Activated CD4-positive, alpha-beta T cell treated with anti-CD3 and anti-CD28 coated beads for 24 hours (primary cell): ENCODE results near the gene AGRN.
"Not testable (repeated sequence)": the region's sequence is repeated elsewhere in the genome, so short reads cannot be mapped to it uniquely, and the experiment has no call there.

Experiments
- DNase-seq, 2 donors: peaks; one replicate each; pipeline ENCODE4 v3.0.0-alpha.2; 2020; ENCODE audit warnings: low read depth in 2 of 2

AGRN gene

GRCh38 chr1:1020000-1020404 lies at the start of gene AGRN:
Gene AGRN, plus strand, starts transcription at chr1:1020120. Its CDS starts 53 bp downstream, at chr1:1020173.
- DNase-seq = no peak

- DNase-seq = no peak
Observed at GRCh38 chr1:970242-970972, 49.5 kb upstream of the AGRN start.

GRCh38 chr1:970973-971730 lies 48.8 kb upstream of the AGRN start:
- no peak for DNase-seq

GRCh38 chr1:971751-972506 lies 48.0 kb upstream of the AGRN start:
- no peak for DNase-seq

GRCh38 chr1:972726-973458 lies 47.0 kb upstream of the AGRN start:
- DNase-seq = no peak

DNA sequence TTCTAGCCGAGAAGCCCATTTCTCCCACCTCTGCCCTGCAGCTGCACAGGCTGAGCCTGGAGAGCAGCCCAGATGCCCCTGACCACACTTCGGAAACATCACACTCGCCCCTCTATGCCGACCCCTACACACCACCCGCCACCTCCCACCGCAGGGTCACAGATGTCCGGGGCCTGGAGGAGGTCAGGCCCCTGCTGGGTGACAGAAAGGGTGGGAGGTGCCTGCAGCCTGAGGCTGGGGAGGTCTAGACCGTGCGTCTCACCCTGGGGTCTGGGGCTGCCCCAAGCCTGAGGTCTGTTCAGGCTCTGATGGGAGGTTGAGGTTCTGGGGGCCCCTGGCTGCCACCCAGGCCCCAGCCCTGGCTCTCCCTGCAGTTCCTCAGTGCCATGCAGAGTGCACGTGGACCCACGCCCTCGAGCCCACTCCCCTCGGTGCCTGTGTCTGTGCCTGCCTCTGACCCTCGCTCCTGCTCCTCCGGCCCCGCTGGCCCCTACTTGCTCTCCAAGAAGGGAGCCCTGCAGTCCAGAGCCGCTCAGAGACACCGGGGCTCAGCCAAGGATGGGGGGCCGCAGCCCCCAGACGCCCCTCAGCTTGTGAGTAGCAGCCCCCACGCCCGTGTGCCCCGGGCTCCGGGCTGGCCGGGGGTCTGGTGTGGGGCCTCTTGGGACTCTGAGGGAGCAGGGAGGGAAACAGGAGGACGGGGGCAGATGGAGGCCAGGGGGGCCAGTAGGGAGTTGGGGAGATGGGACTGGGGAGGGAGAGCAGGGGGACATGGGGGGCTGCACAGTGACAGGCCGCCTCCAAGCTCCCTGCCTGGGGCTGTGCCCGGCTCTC lies 46.2 kb upstream of the AGRN start:
- DNase-seq = no peak

- DNase-seq = no peak
Observed at GRCh38 chr1:974293-974640, 45.7 kb upstream of the AGRN start.

DNA sequence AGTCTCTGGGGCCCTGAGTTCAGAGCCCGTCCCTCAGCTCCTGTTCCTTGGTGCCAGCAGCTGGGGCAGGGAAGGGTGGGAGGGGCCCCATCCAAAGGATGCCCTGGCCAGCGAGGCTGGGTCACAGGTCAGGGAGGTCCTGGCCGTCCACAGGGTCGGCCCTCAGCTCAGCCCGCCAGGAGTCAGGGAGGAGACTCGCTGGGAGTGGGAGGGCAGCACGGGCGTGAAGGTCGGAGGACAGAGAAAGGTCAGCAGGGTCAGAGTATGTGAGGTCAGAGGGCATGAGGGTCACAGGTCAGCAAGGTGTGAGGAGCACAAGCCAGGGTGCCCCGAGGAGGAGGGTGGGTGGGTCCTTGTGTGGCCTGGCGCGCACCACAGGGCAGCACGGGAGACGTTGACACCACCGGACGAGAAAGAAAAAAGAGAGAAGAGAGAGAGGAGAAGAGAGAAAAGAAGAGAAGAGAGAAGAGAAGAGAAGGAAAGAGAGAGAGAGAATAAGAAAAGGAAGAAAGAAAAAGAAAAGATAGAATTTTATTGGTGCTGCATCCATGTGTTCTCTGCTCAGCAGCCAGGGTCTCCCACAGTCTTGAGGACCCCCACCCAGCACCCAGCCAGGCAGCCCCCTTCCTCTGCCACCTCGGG lies 45.1 kb upstream of the AGRN start:
- no peak for DNase-seq

GRCh38 chr1:975365-975764 lies 44.6 kb upstream of the AGRN start:
- no peak for DNase-seq

GRCh38 chr1:975896-976683 lies 43.8 kb upstream of the AGRN start:
- peak in 1 of 2 donors; percentile 49 for DNase-seq

- not testable (repeated sequence) for DNase-seq
Observed at GRCh38 chr1:976791-977190, 43.1 kb upstream of the AGRN start.

- DNase-seq = no peak
Observed at GRCh38 chr1:978069-978834, 41.7 kb upstream of the AGRN start.

DNA sequence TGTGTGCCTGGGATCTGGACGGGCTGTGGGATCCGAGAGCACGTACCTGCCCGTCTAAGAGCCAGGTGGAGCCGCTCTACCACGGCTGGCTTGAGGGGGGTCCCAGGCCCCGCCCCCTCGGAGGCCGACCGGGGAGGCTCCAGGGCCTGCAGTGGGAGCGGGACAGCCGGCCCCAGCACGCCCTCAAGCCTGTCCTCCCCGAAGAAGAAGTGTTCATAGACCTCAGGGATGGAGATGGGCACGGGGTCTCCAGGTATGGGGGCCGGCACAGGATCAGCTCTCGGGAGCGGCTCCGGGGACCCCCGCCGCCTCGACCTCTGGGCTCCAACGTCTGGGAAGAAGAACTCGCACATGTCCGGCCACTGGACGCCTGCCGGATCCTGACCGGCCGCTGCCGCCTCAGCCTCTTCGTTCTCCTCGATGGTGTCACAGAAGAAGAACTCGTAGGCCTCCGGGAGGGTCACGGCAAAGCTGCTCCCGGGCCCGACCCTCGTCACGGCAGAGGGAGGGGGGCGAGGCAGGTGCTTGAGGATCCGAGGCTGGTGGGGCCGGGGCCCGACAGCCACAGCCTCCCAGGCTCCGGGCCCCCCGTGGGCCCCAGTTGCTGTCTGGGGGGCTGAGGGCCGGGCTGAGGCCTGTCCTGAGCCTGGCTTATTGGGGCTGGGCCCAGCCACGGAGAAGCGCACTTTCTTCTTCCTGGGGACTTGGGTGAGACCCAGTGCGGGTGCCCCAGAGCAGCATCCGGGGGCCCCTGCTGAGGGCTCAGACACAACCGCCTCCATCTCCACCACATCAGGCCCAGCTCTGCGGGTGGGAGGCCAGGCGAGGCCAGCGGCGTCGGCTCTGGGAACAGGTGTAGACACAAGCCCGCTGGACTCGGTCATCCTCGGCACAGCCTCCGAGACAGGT lies 40.8 kb upstream of the AGRN start:
- no peak for DNase-seq

- DNase-seq = no peak
Observed at GRCh38 chr1:979744-980072, 40.2 kb upstream of the AGRN start.

- DNase-seq = no peak
Observed at GRCh38 chr1:980137-980571, 39.8 kb upstream of the AGRN start.

- no peak for DNase-seq
Observed at GRCh38 chr1:980602-981395, 39.1 kb upstream of the AGRN start.

DNA sequence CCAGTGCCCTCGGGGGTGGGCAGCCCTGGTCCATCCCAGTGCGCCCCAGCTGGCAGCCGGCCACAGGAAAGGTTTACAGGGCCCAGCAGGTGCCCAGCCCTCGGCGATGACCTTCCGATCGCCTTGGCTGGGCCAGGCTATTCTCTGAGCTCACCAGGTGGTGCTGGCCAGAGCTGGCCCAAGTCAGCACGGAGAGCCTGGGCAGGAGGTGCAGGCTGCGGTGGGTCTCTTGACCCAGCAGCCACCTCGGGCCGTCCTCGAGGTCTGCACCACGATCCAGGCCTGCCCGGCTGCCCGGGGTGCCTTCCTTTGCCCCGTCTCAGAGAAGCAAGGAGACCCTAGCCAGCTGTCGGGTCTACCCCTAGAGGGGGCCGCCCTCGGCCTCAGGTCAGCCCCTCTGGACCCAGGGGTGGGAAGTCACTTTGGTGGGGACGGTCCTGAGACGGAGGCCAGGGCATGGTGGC lies 38.4 kb upstream of the AGRN start:
- no peak for DNase-seq
